Tibial nerve (tissue), 4 donors: ENCODE measurements around the gene NCOA7.

ENCODE experiments used
- EP300 ChIP-seq, 2 donors: sonication (generic); formaldehyde crosslinking; IDR thresholded peaks; one replicate each; pipeline ENCODE4 v1.6.1; 2017; ENCODE audit warnings: antibody characterized with exemption in 2 of 2, mild to moderate bottlenecking in 1 of 2
- POLR2A ChIP-seq, 2 donors: fragments of 450-650 bp; IDR thresholded peaks; one replicate each; pipeline ENCODE4 v1.6.1; 2017; ENCODE audit warnings: antibody characterized with exemption in 2 of 2, mild to moderate bottlenecking in 2 of 2, moderate library complexity in 2 of 2
- TF ChIP-seq, protein P1 (sequence below), 5 experiments: fragments of 200-600 bp in 3 of 5; fragments of 450-650 bp in 2 of 5; sonication (generic) in 3 of 5; IDR thresholded peaks; one replicate each; pipeline ENCODE4 v1.5.1; 2016 to 2019; ENCODE audit warnings: antibody characterized with exemption in 5 of 5, mild to moderate bottlenecking in 3 of 5, moderate library complexity in 2 of 5

DNA sequence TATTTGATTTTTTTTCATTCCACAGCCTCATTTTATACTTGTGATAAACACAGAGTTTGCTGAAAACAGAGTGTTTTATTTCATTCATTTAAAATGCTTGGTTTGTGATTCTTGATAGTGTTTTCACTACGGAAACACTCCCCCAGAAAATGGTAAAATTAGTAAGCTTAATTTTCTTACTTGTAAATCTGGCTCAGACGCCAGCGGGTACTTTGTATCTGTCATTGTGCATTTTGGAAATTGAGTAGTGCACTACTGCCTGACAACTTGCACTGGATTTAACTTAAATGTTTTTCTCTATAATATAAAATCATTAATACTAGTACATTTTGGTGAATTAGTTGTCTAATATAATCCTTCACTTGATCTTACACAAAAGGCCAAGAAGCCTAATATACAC, 128.9 kb downstream of the NCOA7 start:
- TF ChIP-seq, protein P1, sequence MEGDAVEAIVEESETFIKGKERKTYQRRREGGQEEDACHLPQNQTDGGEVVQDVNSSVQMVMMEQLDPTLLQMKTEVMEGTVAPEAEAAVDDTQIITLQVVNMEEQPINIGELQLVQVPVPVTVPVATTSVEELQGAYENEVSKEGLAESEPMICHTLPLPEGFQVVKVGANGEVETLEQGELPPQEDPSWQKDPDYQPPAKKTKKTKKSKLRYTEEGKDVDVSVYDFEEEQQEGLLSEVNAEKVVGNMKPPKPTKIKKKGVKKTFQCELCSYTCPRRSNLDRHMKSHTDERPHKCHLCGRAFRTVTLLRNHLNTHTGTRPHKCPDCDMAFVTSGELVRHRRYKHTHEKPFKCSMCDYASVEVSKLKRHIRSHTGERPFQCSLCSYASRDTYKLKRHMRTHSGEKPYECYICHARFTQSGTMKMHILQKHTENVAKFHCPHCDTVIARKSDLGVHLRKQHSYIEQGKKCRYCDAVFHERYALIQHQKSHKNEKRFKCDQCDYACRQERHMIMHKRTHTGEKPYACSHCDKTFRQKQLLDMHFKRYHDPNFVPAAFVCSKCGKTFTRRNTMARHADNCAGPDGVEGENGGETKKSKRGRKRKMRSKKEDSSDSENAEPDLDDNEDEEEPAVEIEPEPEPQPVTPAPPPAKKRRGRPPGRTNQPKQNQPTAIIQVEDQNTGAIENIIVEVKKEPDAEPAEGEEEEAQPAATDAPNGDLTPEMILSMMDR (IDR thresholded peaks at IDR 0.05): no peak
- TF ChIP-seq POLR2A (IDR thresholded peaks at IDR 0.05) (no peak), EP300 (IDR thresholded peaks at IDR 0.05) (no peak)
